GM19043 (cell line): ENCODE results near the gene PPP1R9A.
"Not testable (repeated sequence)": the region's sequence is repeated elsewhere in the genome, so short reads cannot be mapped to it uniquely, and the experiment has no call there.

Experiments used
- ATAC-seq: cut with Tn5 transposase; IDR thresholded peaks from one replicate; pipeline ENCODE4 v1.9.1; 2021; ENCODE audit warnings: low read depth; ENCODE audit not compliant: unreplicated experiment

Gene PPP1R9A

DNA sequence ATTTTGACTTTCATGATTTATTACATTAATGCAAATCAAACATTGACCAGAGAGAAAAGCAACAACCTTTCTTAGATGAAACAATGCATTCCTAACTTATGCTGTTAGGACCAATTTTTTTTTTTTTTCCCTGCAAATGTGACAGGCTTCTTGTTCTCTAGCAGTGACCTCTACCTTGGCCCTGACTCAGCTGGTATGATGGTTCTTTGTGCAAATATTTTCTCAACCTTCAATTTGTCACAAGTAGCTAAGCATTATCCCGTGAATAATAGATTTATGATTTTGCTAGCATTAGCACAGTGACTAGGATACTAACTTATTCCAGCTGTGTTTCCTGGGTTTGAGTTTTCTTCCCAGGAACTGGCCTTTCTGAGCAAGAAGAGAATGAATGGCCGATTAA is 64.9 kb downstream of the PPP1R9A start:
- no peak for ATAC-seq

- no peak for ATAC-seq
Observed at GRCh38 chr7:94973844-94974243, 66.5 kb downstream of the PPP1R9A start.

DNA sequence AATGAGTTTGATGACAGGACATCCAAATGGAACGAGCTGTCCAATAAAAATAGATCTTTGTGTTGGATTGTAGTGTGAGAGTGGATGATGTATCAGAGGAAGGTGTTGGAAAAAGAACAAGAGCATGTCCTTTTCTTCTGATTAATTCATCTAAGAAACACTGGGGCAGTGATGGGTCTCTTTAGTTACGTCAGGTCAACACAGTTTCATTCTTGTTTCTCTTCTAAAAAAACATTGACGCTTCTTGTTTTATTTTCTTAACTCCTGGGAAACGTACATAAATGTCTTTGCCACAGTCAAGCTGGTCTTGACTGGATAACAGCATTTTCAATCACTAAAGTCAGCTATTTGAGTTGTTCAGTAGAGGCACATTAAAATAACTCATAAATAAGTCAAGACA is 67.0 kb downstream of the PPP1R9A start:
- ATAC-seq = no peak

GRCh38 chr7:94975336-94975735 is 67.9 kb downstream of the PPP1R9A start:
- no peak for ATAC-seq

DNA sequence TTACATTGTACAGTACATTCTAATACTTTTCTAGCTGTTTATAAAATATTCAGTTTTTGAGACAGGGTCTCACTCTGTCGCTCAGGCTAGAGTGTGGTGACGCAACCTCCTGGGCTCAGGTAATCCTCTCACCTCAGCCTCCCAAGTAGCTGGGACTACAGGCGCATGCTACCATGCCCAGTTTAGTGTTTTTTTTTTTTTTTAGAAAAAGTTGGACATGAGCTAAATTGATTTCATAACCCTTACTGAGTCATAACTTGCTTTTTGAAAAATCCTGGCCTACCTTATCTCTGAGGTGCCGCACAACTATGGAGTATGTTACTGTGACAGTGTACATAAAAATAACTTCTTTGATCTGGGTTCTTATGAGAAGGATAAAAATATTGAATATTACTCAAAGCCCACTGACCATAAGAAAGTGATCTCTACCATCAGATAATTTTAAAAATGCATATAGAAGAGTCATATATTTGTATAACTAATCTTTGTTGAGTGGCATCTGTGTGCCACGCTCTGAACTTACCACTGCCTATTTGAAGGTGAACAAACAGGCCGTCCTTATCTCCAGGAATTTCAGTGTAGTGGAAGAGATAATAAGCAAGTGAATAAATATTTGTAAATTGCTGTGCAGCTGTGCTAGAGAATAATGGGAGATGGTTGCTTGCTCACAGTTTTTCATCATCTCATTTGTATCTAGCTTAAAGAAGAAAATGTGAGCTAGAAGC is 73.2 kb downstream of the PPP1R9A start:
- ATAC-seq = no peak

DNA sequence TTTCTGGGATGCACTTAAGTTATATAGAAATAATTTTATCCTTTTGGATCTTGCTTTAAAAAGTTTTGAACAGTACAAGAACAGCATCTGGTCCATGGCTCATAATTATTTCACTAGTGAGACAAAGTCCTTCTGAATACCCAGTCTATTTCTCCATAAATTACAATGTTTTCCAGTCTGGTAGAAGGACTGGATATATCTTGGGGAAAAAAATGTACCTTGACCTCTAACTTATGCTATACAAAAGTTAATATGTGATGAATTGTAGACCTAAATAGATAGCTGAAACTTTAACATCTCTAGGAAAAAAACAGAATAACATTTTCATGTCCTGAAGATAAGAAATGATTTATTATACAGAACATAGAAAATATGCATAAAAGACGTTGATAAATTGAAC is 88.5 kb downstream of the PPP1R9A start:
- no peak for ATAC-seq

DNA sequence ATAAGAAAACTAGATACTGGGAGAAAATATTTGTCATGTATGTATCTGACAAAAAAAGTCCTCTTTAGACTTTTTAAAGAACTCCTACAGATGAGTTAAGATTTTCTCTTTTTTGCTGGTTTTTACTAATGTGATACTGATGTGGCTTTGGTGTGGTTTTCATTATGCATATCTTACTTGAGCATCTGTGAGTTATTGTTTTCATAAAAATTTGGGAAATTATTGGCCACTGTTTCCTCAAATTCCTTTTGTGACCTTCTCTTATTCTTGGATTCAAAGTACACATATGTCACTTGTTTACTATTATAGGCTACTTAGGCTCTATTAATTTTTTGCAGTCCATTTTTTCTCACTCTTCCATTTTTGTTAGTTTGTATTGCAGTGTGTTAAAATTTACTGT is 89.0 kb downstream of the PPP1R9A start:
- no peak for ATAC-seq

DNA sequence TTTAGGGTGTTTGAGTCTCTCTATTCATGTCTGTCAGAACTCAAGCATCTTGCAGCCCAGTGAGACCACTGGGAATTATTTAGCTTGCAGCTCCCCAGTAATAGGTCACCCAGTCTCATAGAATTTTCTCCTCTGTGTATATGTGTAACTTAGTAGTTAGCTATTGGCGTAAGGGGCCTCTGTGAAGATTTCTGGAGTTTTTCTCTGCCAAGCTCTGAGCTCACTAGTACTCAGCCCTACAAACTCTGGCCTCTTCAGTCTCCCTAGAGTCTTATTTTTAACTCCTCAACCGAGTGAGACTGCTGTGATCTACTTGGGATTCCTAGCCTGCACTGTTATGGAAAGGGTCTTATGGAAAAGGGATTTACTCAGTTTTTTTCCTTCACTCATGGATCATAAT is 90.2 kb downstream of the PPP1R9A start:
- ATAC-seq = no peak

- ATAC-seq = no peak
Observed at GRCh38 chr7:94998266-94999068, 91.1 kb downstream of the PPP1R9A start.

GRCh38 chr7:94999069-94999351 is 91.6 kb downstream of the PPP1R9A start:
- ATAC-seq = no peak

- not testable (repeated sequence) for ATAC-seq
Observed at GRCh38 chr7:94999601-95000000, 92.2 kb downstream of the PPP1R9A start.

GRCh38 chr7:95001258-95001657 is 93.9 kb downstream of the PPP1R9A start:
- no peak for ATAC-seq

DNA sequence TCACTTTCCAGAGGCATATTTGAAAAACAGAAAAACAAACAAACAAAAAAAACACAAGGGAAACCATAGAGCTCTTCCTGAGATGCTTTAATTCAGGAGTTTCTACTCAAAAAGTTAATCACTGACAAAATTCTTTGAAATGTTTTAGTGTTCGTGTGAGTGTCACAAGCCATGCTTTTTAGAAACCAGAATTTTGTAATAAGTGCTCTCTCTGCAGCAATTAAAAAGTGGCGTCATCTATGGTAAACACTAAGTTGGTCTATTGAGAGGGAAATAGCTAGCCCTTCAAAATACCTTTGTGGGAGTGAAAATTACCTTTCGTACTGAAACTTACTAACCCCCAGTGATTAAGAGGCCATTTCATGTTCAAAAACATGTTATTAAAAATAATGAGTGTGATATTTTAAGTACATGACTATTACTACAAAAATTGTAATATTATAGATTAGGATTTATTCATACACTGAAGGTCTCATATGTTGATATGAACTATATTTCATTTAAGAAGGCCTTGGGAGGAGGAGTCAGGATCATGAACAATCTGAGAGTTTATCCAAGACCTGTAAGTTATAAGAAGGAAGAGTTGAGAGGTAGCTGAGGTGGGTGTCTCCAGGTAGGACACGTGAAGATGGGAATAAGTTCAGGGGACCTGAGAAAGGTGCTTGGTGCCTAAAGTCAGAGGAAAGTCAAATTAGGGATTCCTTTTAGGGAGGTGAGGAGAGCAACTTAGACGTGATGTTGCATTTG is 94.6 kb downstream of the PPP1R9A start:
- ATAC-seq = no peak

GRCh38 chr7:95002775-95003174 is 95.4 kb downstream of the PPP1R9A start:
- ATAC-seq = no peak

DNA sequence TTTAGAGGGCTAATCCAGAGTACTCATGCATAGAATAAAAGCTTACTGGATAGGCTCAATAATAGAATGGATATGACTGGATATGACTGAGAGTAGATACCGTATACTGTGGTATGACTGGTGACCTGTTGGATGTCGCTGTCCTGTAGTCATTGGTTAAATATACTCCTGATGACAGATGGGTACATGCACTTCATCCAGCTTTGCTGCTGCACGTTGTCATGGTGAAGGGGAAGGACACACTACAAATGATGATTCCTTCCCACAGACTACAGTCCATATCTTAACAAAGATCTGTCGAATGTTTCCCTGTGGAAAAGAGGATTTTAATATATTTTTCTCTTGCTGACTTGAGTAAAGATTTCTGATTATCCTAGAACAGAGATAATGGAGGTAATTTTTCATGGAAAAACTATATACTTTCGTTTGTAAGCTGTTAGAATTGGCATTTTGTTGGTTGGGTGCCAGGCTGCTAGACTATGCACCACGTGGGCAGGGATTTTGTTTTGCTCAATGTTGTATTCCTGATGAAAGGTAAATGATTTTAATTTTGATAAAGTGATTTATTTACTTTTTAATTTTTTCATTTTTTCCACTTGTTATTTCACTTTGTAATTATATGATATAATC is 97.3 kb downstream of the PPP1R9A start:
- no peak for ATAC-seq

- ATAC-seq = no peak
Observed at GRCh38 chr7:95006010-95006409, 98.6 kb downstream of the PPP1R9A start.

DNA sequence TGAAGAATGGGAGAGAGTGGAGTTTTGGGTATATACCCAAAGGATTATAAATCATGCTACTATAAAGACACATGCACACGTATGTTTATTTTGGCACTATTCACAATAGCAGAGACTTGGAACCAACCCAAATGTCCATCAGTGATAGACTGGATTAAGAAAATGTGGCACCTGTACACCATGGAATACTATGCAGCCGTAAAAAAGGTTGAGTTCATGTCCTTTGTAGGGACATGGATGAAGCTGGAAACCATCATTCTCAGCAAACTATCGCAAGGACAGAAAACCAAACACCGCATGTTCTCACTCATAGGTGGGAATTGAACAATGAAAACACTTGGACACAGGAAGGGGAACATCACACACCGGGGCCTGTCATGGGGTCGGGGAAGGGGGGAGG is 101.4 kb downstream of the PPP1R9A start:
- not testable (repeated sequence) for ATAC-seq

DNA sequence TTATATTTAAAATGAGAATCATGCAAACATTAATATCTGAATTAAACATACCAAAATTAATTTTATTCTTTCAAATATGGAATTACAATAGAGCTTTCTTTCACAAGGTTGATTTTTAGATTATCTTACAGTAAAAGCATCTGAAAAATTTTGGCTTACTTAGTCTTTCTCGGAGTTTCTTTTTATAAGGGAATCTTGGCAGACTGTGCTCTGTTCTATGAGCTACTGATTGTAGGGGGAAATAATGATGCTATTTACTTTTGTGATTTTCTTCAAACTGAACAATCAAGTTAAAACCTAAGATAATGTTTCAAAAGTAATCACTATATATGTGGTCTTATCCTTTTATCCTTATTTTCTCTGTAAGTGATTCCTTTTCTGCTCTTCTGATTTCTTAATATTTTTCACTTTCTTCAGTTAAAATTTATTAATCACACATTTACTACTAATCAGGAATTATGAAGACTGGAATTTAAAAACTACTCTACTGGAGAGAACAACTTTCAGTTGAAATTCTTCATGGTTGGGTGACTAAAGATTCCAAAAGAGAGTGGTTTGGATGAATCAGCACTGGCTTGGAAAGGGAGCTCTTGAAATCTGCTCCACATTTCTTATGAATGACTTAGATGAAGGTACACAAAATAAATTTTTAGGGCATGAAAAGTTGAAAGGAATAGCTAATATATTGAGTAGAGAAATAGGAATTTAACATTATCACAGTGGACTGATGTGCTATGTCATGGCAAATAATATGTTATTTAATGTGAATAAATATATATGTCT is 103.9 kb downstream of the PPP1R9A start:
- ATAC-seq = no peak

DNA sequence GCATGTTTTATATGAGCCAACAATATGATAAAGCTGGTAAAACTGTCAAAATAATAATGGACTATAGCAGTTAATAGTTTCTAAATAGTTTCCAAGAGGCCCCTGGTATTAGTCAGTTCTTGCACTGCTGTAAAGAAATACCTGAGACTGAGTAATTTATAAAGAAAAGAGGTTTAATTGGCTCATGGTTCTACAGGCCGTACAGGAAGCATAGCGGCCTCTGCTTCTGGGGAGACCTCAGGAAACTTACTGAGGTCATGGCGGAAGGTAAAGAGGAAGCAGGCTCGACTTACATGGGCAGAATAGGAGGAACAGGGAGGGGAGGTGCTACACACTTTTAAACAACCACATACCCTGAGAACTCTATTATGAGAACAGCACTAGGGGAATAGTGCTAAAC is 104.6 kb downstream of the PPP1R9A start:
- no peak for ATAC-seq

- no peak for ATAC-seq
Observed at GRCh38 chr7:95018021-95018420, 110.6 kb downstream of the PPP1R9A start.
